ENCODE data around the gene ATL1. TPM values are rescaled to one million over a fixed set of nuclear protein-coding genes. Genes with fewer than 3 reads are reported as not detected.

ATL1 gene
- total RNA-seq, 4 donors from 2014 or later, result 1.5 to 24.3 (median 13.0) TPM

GRCh38 chr14:50524731-50525515 is 35.0 kb upstream of the ATL1 start:
- Histone ChIP-seq H3K4me3 (no peak overlapping the region), H3K27me3 (no peaks in the 10 kb centered on the region), H3K27ac (no peak overlapping the region), H3K4me1 (peaks cover 7 to 11% of the 10 kb centered on the region in 2 donors), H3K9me3 (no peaks in the 10 kb centered on the region), H3K36me3 (no peaks in the 10 kb centered on the region)
- TF ChIP-seq CTCF (IDR thresholded peaks at IDR 0.05) (no peak), POLR2A (IDR thresholded peaks at IDR 0.05) (no peak)
- no peak for DNase-seq
- intact Hi-C loops (cut with DNase I; ENCODE audit: low total_unique reads), result no loop called here

GRCh38 chr14:50528000-50528399 is 31.9 kb upstream of the ATL1 start:
- Histone ChIP-seq H3K36me3 (no peaks in the 10 kb centered on the region), H3K27ac (no peak overlapping the region), H3K4me3 (no peak overlapping the region), H3K4me1 (peaks cover 7 to 15% of the 10 kb centered on the region in 2 donors), H3K9me3 (no peaks in the 10 kb centered on the region), H3K27me3 (no peaks in the 10 kb centered on the region)
- intact Hi-C loops (cut with DNase I; ENCODE audit: low total_unique reads), result no loop called here
- DNase-seq, result no peak
- no peak for TF ChIP-seq CTCF (IDR thresholded peaks at IDR 0.05)
- no peak for TF ChIP-seq POLR2A (IDR thresholded peaks at IDR 0.05)

GRCh38 chr14:50529288-50530179 is 30.4 kb upstream of the ATL1 start:
- no peaks in the 10 kb centered on the region for H3K36me3 ChIP-seq
- peaks cover 7 to 15% of the 10 kb centered on the region in 2 donors for H3K4me1 ChIP-seq
- DNase-seq, result no peak
- intact Hi-C loops (cut with DNase I; ENCODE audit: low total_unique reads), result no loop called here
- TF ChIP-seq POLR2A (IDR thresholded peaks at IDR 0.05), result no peak
- no peak for TF ChIP-seq CTCF (IDR thresholded peaks at IDR 0.05)
- peak overlapping the region in 1 of 2 donors; percentile 97 for H3K27ac ChIP-seq
- no peak overlapping the region for H3K4me3 ChIP-seq
- H3K27me3 ChIP-seq, result no peaks in the 10 kb centered on the region
- H3K9me3 ChIP-seq, result no peaks in the 10 kb centered on the region

GRCh38 chr14:50530358-50530757 is 29.6 kb upstream of the ATL1 start:
- no peaks in the 10 kb centered on the region for H3K27me3 ChIP-seq
- intact Hi-C loops (cut with DNase I; ENCODE audit: low total_unique reads), result no loop called here
- H3K36me3 ChIP-seq, result no peaks in the 10 kb centered on the region
- H3K4me1 ChIP-seq, result peaks cover 7 to 15% of the 10 kb centered on the region in 2 donors
- peak overlapping the region in 1 of 2 donors; percentile 97 for H3K27ac ChIP-seq
- DNase-seq, result no peak
- TF ChIP-seq CTCF (IDR thresholded peaks at IDR 0.05), result no peak
- H3K9me3 ChIP-seq, result no peaks in the 10 kb centered on the region
- peak overlapping the region; percentile 65 to 82 for H3K4me3 ChIP-seq

All from uterus (tissue), 4 donors.